ENCODE data around the gene TAS1R1. TPM values are rescaled to one million over a fixed set of nuclear protein-coding genes. Genes with fewer than 3 reads are reported as not detected.

Gene TAS1R1
- polyA plus RNA-seq, 1 donor from 2014 or later: not detected

DNA sequence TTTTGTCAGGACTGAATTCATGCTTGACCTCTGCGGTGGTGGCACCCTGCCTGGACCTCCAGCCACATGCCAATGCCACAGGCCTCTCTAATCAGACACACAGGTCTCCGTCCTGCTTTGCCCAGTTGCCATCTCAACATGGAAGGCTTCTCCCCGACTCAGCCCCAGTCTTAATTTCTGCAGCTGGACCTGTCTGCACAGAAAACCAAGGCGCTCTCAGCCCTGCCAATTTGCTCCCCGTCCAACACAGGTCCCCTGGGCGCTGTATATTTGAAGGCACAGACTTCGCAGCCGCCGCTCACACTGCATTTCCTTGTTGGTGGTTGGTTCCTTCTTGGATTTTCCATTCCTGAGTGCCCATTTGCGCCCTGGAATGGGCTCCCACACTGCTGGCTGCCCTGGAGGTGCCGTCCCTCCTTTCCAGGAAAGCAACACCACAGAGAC lies 35.6 kb upstream of the TAS1R1 start:
- TF ChIP-seq RAD21 (conservative IDR thresholded peaks at IDR 0.05) (no peak), TAF1 (IDR thresholded peaks at IDR 0.05; ENCODE audit: low read depth) (no peak), SMC3 (conservative IDR thresholded peaks at IDR 0.05; ENCODE audit: poor library complexity) (no peak), EZH2 (IDR thresholded peaks at IDR 0.05; ENCODE audit: borderline replicate concordance, insufficient read depth, low read length, poor library complexity, severe bottlenecking) (no peak), POLR2AphosphoS5 (IDR thresholded peaks at IDR 0.05) (no peak), MXI1 (conservative IDR thresholded peaks at IDR 0.05; ENCODE audit: poor library complexity, severe bottlenecking) (no peak), EP300 (conservative IDR thresholded peaks at IDR 0.05; ENCODE audit: poor library complexity, severe bottlenecking) (no peak)
- TF ChIP-seq, protein P1, sequence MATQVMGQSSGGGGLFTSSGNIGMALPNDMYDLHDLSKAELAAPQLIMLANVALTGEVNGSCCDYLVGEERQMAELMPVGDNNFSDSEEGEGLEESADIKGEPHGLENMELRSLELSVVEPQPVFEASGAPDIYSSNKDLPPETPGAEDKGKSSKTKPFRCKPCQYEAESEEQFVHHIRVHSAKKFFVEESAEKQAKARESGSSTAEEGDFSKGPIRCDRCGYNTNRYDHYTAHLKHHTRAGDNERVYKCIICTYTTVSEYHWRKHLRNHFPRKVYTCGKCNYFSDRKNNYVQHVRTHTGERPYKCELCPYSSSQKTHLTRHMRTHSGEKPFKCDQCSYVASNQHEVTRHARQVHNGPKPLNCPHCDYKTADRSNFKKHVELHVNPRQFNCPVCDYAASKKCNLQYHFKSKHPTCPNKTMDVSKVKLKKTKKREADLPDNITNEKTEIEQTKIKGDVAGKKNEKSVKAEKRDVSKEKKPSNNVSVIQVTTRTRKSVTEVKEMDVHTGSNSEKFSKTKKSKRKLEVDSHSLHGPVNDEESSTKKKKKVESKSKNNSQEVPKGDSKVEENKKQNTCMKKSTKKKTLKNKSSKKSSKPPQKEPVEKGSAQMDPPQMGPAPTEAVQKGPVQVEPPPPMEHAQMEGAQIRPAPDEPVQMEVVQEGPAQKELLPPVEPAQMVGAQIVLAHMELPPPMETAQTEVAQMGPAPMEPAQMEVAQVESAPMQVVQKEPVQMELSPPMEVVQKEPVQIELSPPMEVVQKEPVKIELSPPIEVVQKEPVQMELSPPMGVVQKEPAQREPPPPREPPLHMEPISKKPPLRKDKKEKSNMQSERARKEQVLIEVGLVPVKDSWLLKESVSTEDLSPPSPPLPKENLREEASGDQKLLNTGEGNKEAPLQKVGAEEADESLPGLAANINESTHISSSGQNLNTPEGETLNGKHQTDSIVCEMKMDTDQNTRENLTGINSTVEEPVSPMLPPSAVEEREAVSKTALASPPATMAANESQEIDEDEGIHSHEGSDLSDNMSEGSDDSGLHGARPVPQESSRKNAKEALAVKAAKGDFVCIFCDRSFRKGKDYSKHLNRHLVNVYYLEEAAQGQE (IDR thresholded peaks at IDR 0.05; ENCODE audit: borderline replicate concordance): no peak
- TF ChIP-seq, protein P2, sequence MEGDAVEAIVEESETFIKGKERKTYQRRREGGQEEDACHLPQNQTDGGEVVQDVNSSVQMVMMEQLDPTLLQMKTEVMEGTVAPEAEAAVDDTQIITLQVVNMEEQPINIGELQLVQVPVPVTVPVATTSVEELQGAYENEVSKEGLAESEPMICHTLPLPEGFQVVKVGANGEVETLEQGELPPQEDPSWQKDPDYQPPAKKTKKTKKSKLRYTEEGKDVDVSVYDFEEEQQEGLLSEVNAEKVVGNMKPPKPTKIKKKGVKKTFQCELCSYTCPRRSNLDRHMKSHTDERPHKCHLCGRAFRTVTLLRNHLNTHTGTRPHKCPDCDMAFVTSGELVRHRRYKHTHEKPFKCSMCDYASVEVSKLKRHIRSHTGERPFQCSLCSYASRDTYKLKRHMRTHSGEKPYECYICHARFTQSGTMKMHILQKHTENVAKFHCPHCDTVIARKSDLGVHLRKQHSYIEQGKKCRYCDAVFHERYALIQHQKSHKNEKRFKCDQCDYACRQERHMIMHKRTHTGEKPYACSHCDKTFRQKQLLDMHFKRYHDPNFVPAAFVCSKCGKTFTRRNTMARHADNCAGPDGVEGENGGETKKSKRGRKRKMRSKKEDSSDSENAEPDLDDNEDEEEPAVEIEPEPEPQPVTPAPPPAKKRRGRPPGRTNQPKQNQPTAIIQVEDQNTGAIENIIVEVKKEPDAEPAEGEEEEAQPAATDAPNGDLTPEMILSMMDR (IDR thresholded peaks at IDR 0.05; ENCODE audit: poor library complexity, severe bottlenecking): no peak
- Histone ChIP-seq H4K20me1 (ENCODE audit: insufficient read depth) (no peaks in the 10 kb centered on the region), H3K36me3 (ENCODE audit: insufficient read depth, low read length) (no peaks in the 10 kb centered on the region), H3K4me2 (ENCODE audit: low read length) (no peak overlapping the region), H3K27me3 (ENCODE audit: insufficient read depth, low read depth, low read length) (no peaks in the 10 kb centered on the region), H3K27ac (ENCODE audit: low read length) (no peak overlapping the region), H2AFZ (ENCODE audit: low read depth, low read length) (no peak overlapping the region), H3K9ac (ENCODE audit: low read length) (no peak overlapping the region), H3K4me3 (ENCODE audit: low read length) (no peak overlapping the region), H3K9me2 (ENCODE audit: insufficient read depth, low read length) (no peaks in the 10 kb centered on the region), H3F3A (ENCODE audit: insufficient read depth, low read length, poor library complexity, severe bottlenecking) (no peaks in the 10 kb centered on the region), H3K9me3 (ENCODE audit: low read length) (no peaks in the 10 kb centered on the region), H3K79me2 (replicated peaks; ENCODE audit: insufficient read depth, low read length) (no peaks in the 10 kb centered on the region)

DNA sequence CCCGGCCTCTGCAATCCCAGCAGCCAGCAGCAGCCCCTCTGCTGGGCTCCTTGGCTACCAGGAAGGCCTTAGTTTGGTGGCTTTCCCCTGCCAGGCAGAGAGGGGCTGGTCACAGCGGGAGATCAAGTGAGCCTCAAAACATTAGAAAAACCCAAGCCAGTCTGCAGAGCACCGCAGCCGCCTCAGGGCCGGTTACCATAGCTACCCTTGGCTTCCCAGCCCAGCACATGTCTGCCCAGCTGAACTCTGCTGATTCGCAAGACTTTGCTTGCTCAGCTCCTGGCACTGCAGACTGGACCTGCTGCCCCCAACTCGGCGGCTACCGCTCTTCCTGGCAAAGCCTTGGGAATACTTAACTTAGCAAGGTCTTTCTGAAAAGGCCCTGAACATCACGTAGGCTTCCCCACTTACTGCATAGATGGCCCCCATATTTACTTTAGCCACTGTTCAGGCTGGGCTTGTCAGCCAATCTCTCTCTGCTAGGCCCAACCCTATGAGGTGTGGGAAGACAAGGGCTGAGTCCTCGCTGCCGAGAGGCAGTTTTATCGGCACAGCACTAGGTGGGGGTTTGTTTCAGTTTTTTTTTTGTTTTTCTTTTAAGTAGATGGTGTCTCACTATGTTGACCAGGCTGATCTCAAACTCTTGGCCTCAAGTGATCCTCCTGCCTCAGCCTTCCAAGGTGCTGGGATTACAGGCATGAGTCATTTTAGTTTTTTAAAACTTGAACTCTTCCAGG lies 35.0 kb upstream of the TAS1R1 start:
- no peak overlapping the region for H3K4me3 ChIP-seq (ENCODE audit: low read length)
- no peaks in the 10 kb centered on the region for H4K20me1 ChIP-seq (ENCODE audit: insufficient read depth)
- no peaks in the 10 kb centered on the region for H3K79me2 ChIP-seq (replicated peaks; ENCODE audit: insufficient read depth, low read length)
- no peaks in the 10 kb centered on the region for H3K9me3 ChIP-seq (ENCODE audit: low read length)
- H3K9me2 ChIP-seq (ENCODE audit: insufficient read depth, low read length): no peaks in the 10 kb centered on the region
- TF ChIP-seq EZH2 (IDR thresholded peaks at IDR 0.05; ENCODE audit: borderline replicate concordance, insufficient read depth, low read length, poor library complexity, severe bottlenecking) (no peak), MXI1 (conservative IDR thresholded peaks at IDR 0.05; ENCODE audit: poor library complexity, severe bottlenecking) (peak; percentile 90)
- H3K27me3 ChIP-seq (ENCODE audit: insufficient read depth, low read depth, low read length): no peaks in the 10 kb centered on the region
- H3K27ac ChIP-seq (ENCODE audit: low read length): no peak overlapping the region
- H2AFZ ChIP-seq (ENCODE audit: low read depth, low read length): no peak overlapping the region
- H3K36me3 ChIP-seq (ENCODE audit: insufficient read depth, low read length): no peaks in the 10 kb centered on the region
- no peaks in the 10 kb centered on the region for H3F3A ChIP-seq (ENCODE audit: insufficient read depth, low read length, poor library complexity, severe bottlenecking)
- no peak overlapping the region for H3K9ac ChIP-seq (ENCODE audit: low read length)
- H3K4me2 ChIP-seq (ENCODE audit: low read length): no peak overlapping the region

Measured in neural cell (in vitro differentiated cells).